Endothelial cell of umbilical vein (primary cell): ENCODE measurements around the gene PDCD1.

Experiments
- POLR2AphosphoS5 ChIP-seq: IDR thresholded peaks from 2 replicates; pipeline ENCODE4 v1.6.1; 2012; ENCODE audit warnings: low read depth, mild to moderate bottlenecking, control low read depth, low read length, moderate library complexity; ENCODE audit not compliant: insufficient read depth
- TF ChIP-seq, protein P1 (sequence below), 2 donors: IDR thresholded peaks; 1 replicate in 1 of 2; 2 replicates in 1 of 2; pipeline ENCODE4 v1.5.1; 2011; ENCODE audit warnings: low read length in 2 of 2, mild to moderate bottlenecking in 2 of 2, moderate library complexity in 2 of 2, control low read depth in 1 of 2, inconsistent platforms in 1 of 2, low read depth in 1 of 2; ENCODE audit not compliant: insufficient read depth in 1 of 2; ENCODE audit errors: extremely low read depth in 1 of 2

DNA sequence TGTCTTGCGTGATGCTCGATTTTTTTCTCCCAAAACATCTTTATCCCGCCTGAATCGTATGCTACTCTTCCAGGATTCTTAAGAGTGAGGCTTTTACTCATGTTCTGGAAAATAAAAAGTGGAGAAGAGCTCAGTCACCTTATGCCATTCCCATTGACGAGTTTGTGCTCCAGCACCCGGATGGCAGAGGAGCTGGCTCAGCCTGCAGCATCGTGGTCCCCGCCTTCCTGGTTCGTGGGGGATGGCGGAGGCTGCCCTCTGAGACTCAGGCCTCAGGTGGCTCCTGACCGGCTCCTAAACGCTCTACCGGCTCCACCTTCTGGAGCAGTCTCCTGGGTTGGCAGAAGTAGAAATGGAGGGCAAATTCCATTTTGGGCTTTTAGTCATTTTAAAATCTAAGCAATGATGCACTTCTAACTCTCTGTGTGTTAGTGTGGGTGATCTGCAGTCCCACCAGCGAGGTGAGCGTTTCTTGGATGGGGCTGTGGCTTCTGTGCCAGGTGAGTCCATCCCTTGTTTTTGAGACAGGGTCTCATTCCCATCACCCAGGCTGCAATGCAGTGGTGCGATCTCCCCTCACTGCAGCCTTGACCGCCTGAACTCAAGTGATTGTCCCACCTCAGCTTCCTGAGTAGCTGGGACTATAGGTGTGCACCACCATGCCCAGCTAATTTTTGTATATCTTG is 38.7 kb upstream of the PDCD1 start:
- TF ChIP-seq, protein P1, sequence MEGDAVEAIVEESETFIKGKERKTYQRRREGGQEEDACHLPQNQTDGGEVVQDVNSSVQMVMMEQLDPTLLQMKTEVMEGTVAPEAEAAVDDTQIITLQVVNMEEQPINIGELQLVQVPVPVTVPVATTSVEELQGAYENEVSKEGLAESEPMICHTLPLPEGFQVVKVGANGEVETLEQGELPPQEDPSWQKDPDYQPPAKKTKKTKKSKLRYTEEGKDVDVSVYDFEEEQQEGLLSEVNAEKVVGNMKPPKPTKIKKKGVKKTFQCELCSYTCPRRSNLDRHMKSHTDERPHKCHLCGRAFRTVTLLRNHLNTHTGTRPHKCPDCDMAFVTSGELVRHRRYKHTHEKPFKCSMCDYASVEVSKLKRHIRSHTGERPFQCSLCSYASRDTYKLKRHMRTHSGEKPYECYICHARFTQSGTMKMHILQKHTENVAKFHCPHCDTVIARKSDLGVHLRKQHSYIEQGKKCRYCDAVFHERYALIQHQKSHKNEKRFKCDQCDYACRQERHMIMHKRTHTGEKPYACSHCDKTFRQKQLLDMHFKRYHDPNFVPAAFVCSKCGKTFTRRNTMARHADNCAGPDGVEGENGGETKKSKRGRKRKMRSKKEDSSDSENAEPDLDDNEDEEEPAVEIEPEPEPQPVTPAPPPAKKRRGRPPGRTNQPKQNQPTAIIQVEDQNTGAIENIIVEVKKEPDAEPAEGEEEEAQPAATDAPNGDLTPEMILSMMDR (IDR thresholded peaks at IDR 0.05; ENCODE audit: extremely low read depth in 1 of 2, insufficient read depth in 1 of 2, low read depth in 1 of 2, low read length in 2 of 2) = no peak
- TF ChIP-seq POLR2AphosphoS5 = no peak
